Urothelium cell line (cell line): ENCODE data around the gene BATF.

ENCODE experiments used
- DNase-seq: peaks from one replicate; pipeline ENCODE4 v3.0.0; 2011; ENCODE audit warnings: low spot score, mixed read lengths
- FAIRE-seq: peaks from 2 replicates; lab custom pipeline; 2011; peaks lifted over from hg19 to GRCh38; lab: Jason Lieb, UNC

BATF gene

GRCh38 chr14:75559451-75560222, 37.4 kb downstream of the BATF start:
- DNase-seq = peak; percentile 68
- no peak for FAIRE-seq

GRCh38 chr14:75561013-75561432, 38.8 kb downstream of the BATF start:
- DNase-seq = peak; percentile 94
- FAIRE-seq = peak; percentile 69

DNA sequence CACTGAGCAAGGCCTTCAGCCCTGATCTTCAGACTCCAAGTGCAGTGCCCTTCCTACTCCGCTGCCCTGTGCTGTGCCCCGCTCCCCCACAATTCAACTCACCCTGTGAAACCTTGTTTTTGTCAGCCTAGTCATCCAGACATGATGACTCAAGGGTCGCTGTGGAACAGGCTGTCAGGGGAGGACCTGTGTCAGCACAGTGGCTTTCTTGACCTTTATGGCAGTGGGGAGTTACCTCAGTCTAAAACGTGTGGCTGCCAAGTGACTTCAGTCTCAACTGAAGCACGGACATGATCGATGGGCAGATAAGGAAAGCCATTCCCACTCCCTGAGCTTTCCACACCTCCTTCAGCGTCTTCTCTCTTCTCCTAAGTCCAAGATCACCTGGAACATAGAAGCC, 39.8 kb downstream of the BATF start:
- no peak for FAIRE-seq

DNA sequence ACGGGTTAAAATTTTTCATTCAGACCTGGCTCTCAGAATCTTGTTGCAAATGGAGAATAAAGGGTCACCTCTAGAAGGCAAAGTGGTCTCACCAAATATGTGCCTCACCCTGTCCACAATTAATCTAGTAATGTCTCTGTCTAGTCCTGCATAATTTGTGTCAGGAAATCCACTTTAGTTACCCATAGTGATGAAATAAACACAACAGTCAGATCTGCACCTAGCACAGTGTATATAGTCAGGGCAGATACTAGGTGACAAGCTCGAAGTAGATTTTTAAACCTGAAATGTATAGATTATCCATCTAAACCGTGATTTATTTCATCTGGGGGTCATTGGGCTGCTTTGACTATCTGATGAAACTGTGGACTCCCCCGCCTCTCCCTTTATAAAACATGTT, 40.2 kb downstream of the BATF start:
- FAIRE-seq (no peak), DNase-seq (no peak)

More for the DNA sequence above, 39.8 kb downstream of the BATF start:
- DNase-seq = no peak

DNA sequence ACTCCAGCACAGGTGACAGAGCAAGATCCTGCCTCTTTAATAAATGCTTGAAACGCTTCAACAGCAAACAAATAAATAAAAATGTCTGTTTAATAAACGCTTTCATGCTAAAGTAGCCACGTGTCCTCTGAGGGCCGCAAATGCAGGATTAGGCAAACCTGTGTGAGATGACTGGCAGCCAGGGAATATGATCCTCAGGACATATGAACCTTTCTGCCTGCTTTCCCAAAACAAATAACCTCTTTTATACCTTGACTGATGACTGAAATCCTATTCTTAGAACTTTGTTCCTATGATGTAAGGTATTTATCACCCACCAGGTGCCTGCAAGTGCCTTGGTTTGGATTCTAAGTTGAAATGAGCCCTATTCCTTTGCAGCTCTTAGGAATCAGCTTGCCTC, 41.7 kb downstream of the BATF start:
- FAIRE-seq (no peak), DNase-seq (no peak)

- DNase-seq (no peak), FAIRE-seq (no peak)
These were observed 42.8 kb downstream of the BATF start for GRCh38 chr14:75565056-75565455.

- FAIRE-seq (no peak), DNase-seq (no peak)
These were observed 44.1 kb downstream of the BATF start for GRCh38 chr14:75566321-75566720.

- DNase-seq (no peak), FAIRE-seq (no peak)
These were observed 44.5 kb downstream of the BATF start for GRCh38 chr14:75566752-75567151.

DNA sequence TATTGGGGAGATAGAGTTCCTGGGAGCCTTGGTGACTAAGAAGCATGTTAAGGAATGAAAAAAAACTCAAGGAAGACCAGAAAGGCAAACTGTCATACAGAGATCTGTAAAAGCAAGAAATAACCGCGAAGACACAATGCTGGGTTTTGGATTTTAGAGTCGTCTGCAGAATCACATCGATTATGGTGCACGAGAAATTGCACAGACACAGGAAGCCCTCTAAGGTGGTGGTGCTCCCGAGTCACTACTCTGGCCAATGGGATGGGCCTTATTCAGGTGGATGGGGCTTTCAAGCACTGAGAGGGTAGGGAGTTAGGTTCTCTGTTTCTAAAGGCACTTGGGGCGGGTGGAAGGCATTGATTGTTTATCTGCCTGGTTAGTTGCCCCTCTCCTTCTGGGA, 45.9 kb downstream of the BATF start:
- DNase-seq (no peak), FAIRE-seq (no peak)

DNA sequence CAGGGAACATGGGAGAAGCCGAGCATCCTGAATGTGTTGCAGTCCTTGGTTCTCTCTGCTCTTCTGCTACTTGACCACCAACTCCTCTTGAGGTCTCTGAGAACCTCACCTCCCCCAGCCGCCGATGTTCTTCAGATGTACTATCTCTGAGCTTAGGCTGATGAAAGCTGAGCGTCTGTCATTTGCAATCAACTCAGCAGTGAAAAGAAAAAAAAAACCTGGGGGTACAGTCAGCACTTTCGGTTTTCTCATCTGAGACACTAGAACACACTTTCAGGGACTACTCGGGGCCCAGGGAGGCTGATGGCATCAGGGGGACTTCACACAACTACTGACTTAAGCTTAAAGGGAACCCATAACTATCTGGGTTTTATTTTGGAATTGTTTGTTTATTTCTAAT, 46.5 kb downstream of the BATF start:
- FAIRE-seq (no peak), DNase-seq (no peak)

GRCh38 chr14:75570797-75571196, 48.5 kb downstream of the BATF start:
- DNase-seq (no peak), FAIRE-seq (no peak)

DNA sequence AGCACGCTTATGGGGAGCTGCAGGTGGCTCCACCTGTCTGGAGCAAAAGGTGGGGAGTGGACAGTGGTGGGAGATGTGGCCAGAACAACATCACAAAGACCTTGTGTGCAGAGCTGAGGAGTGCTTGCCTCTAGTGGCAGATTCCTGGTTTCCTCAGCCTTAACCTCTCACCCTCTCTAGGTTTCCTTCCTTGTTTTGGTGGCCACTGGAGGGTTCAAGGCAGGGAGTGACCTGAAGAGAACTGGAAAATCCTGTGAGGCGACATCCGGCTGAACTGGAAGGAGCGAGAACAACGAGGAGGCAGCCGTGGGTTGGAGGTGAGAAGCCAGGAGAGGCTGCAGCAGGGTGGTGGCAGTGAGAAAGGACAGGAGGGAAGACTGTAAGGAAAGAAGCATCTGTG, 49.8 kb downstream of the BATF start:
- DNase-seq (no peak), FAIRE-seq (peak; percentile 65)

GRCh38 chr14:75577090-75577489, 54.8 kb downstream of the BATF start:
- DNase-seq = no peak
- no peak for FAIRE-seq

DNA sequence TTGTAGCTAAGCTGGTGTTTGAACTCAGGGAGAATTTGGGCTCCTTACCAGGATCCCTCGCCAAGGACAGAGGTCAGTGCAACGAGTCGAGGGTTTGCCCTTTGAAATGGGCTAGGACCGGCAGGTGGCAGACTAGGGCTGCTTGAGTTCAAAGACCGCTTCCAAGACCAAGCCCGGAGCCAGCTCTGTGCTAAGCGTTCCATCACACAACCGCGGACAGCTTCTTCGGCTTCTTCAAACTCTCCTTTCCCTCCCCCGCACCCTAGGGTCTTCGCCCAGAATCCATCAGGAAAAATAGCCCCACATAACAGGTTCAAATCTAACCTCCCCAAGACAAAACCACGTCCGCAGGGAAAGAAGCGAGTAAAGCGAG, 55.4 kb downstream of the BATF start:
- DNase-seq = peak; percentile 92
- FAIRE-seq = no peak

DNA sequence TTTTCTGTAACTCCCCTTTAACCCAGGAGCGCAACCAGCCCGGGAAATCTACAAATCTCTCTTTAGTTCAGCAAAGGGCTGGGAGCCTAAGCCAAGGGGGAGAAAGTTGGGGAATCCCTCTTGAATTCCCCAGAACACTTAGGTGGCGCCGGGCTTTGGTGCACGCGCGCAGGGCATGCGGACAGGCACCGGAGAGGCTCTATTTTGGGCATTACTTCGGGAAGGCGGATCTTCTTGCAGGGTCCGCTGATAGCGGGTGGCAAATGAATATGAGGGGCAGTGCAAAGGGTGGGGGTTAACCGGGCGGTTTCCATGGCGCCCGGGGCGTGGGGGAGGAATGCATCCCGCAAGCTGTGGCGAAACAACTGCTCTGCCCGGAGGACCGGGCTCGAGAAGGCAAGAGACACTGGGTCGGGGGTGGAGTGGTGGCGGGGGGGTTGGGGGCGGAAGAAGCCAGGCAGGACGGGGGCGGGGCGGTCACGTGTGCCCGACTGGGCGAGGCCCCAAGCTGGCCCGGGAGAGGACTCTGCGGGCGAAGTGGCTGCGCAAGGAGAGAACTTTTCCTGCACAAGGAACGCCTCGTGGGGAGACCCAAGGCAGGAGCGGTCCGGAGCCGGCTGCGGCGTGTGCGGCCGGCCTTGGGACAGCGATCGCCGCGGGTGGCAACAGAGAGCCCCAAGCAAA, 56.0 kb downstream of the BATF start, which contains the start of gene FLVCR2:
Gene FLVCR2 (plus strand): TSS at position 519 of the 684 bp plus-strand sequence. CDS start 353 bp downstream, outside the sequence.
- FAIRE-seq (peak; percentile 89), DNase-seq (peak; percentile 94)

DNA sequence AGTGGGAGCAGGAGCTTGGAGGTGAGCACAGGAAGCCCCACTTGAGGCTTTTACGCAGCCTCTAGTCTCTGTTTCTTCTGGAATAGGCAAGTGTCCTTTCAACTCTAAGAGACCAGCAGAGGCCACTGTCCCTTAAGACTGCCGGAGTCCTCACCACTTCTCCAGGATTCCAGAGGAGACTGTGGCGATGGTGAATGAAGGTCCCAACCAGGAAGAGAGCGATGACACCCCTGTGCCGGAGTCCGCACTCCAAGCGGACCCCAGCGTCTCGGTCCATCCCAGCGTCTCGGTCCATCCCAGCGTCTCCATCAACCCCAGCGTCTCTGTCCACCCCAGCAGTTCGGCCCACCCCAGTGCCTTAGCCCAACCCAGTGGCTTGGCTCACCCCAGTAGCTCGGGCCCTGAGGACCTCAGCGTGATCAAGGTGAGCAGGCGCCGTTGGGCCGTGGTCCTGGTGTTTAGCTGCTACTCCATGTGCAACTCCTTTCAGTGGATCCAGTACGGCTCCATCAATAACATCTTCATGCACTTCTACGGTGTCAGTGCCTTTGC, 56.6 kb downstream of the BATF start:
- FAIRE-seq (peak; percentile 42), DNase-seq (no peak)

DNA sequence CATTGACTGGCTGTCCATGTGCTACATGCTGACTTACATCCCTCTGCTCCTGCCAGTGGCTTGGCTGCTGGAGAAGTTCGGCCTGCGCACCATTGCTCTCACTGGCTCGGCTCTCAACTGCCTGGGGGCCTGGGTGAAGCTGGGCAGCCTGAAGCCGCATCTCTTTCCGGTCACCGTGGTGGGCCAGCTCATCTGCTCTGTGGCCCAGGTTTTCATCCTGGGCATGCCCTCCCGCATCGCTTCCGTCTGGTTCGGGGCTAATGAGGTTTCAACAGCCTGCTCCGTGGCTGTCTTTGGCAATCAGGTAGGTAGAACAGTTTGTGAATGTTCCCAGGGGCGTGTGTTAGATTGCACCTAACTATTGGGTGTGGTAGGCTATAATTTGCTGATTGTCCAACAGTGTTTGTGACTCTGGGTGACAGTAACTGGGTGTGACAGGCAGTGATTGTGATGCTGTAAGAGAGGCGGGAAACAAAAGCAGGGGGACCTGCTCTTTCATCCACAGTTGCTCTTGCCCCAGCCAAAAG, 57.1 kb downstream of the BATF start:
- no peak for FAIRE-seq

DNA sequence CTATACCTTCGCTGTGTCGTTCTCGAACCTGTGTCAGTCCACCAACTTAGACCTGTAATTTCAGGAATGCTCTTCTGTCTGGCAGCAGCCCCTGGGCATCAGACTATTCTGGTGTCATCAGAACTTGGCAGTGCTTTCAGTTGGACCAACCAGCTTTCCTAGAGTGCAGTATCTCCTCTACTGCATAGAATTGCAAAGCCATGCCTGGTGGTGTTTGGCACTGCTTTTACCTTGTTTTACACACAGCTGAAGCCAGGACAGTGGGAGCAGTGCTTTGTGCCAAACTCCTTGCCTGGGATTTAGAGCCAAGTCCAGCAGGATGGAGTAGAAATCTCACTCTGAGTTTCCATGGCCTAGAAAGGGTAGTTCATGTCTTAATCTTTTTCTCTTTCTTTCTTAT, 57.6 kb downstream of the BATF start:
- FAIRE-seq = no peak
- DNase-seq = no peak

More for the DNA sequence above, 57.1 kb downstream of the BATF start:
- no peak for DNase-seq

DNA sequence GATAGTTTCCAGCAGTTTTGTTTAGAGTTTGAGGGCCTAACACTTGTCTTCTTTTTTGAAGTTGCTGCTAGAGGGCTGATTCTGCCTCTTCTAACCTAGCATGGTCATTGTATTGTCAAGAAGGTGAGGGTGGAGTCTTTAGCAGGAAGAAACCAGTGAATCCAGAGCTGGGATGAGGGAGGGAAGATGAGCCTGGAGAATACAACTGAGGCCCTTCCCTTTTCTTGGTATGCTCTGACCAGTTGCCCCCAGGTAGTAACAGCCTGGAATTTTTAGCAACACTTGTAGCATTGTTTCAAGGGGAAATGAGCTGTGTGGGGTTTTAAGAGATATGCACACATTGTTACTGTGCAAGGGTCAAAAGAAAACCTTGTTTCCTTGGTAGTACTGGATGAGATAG, 65.1 kb downstream of the BATF start:
- no peak for DNase-seq
- no peak for FAIRE-seq

- DNase-seq = no peak
- FAIRE-seq = no peak
These were observed 67.7 kb downstream of the BATF start for GRCh38 chr14:75589931-75590330.

DNA sequence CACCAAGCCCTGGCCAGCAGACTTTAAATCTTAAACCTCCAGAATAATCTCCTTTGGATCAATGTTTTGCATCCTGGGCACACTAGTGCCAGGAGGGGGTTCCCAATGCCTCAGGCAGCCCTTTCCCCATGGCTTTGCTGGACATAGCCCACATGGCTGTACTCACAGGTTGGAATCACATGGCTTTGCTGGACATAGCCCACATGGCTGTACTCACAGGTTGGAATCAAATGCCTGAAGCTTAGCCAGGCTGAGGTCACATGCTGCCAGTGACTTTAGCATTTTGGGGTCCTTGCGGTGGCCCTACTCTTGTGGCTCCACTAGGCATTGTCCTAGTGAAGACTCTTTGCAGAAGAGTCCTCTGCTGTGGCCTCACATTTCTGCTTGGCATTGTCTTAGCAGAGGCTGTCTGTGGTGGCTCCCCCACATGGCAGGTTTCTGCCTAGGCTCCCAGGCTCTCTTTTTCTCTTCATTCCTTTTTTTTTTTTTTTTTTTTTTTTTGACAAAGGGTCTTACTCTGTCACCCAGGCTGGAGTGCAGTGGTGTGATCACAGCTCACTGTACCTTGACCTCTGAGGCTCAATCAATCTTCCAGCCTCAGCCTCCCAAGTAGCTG, 69.2 kb downstream of the BATF start:
- FAIRE-seq = no peak

More for the DNA sequence above, 69.2 kb downstream of the BATF start:
- DNase-seq = no peak
